T-helper 1 cell treated with Interleukin-12 subunit alpha and Interleukin-12 subunit beta and Interleukin-4 antibody, amounts not matched to agents 30 μg/mL and 1 μg/mL, for 36 hours (primary cell): ENCODE data around the gene FAM72A.

Experiments
- H3K27ac Mint-ChIP-seq: one replicate; pipeline ENCODE4 v1.8.0; 2021; ENCODE audit warnings: mild to moderate bottlenecking, mixed read lengths
- H3K27me3 Mint-ChIP-seq: one replicate; pipeline ENCODE4 v1.8.0; 2021; ENCODE audit warnings: low read depth, mixed read lengths
- H3K36me3 Mint-ChIP-seq: one replicate; pipeline ENCODE4 v1.8.0; 2021; ENCODE audit warnings: low read depth, mixed read lengths
- H3K4me1 Mint-ChIP-seq: one replicate; pipeline ENCODE4 v1.8.0; 2021; ENCODE audit warnings: low read depth, mixed read lengths
- H3K4me3 Mint-ChIP-seq: one replicate; pipeline ENCODE4 v1.8.0; 2021; ENCODE audit warnings: mild to moderate bottlenecking, moderate library complexity, mixed read lengths
- H3K9me3 Mint-ChIP-seq: one replicate; pipeline ENCODE4 v1.8.0; 2021; ENCODE audit warnings: mixed read lengths

Gene FAM72A

GRCh38 chr1:206143537-206144172 is 59.0 kb downstream of the FAM72A start:
- Mint-ChIP-seq H3K4me1 (peaks cover 6% of the 10 kb centered on the region), H3K4me3 (no peak overlapping the region), H3K36me3 (no peaks in the 10 kb centered on the region), H3K27me3 (peaks cover 69% of the 10 kb centered on the region), H3K27ac (no peak overlapping the region), H3K9me3 (no peaks in the 10 kb centered on the region)

GRCh38 chr1:206142770-206143169 is 59.9 kb downstream of the FAM72A start:
- Mint-ChIP-seq H3K9me3 (no peaks in the 10 kb centered on the region), H3K27ac (no peak overlapping the region), H3K4me3 (no peak overlapping the region), H3K4me1 (peaks cover 6% of the 10 kb centered on the region), H3K27me3 (peaks cover 77% of the 10 kb centered on the region), H3K36me3 (no peaks in the 10 kb centered on the region)

- Mint-ChIP-seq H3K4me3 (no peak overlapping the region), H3K9me3 (no peaks in the 10 kb centered on the region), H3K36me3 (no peaks in the 10 kb centered on the region), H3K27me3 (peaks cover 77% of the 10 kb centered on the region), H3K27ac (no peak overlapping the region), H3K4me1 (peaks cover 6% of the 10 kb centered on the region)
Observed at GRCh38 chr1:206142011-206142410, 60.6 kb downstream of the FAM72A start.

GRCh38 chr1:206136241-206136640 is 66.4 kb downstream of the FAM72A start:
- no peaks in the 10 kb centered on the region for H3K9me3 Mint-ChIP-seq
- H3K36me3 Mint-ChIP-seq: no peaks in the 10 kb centered on the region
- no peak overlapping the region for H3K27ac Mint-ChIP-seq
- H3K27me3 Mint-ChIP-seq: peaks cover 46% of the 10 kb centered on the region
- no peaks in the 10 kb centered on the region for H3K4me1 Mint-ChIP-seq
- H3K4me3 Mint-ChIP-seq: no peak overlapping the region
